ENCODE data around the gene TPH2.

Gene TPH2

DNA sequence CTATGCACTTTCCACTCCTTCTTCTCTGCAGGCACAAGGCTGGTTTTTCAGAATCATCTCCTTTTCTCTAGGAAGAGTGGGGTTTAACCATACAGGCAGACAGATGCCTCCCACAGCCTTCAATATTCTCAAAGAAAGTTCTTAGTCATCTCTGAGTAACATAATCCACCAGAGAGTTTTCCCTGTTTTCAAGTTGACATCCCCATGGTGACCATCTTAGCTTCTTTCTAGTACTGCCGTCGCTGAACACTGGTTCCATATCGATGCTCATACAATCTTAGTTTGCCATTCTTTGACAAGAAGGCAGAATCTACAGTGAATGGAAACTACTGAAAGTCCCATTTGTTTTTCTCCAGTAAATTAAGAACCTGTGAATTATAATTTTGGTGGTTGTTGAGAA, 28.6 kb downstream of the TPH2 start:
- no peak for DNase-seq

DNA sequence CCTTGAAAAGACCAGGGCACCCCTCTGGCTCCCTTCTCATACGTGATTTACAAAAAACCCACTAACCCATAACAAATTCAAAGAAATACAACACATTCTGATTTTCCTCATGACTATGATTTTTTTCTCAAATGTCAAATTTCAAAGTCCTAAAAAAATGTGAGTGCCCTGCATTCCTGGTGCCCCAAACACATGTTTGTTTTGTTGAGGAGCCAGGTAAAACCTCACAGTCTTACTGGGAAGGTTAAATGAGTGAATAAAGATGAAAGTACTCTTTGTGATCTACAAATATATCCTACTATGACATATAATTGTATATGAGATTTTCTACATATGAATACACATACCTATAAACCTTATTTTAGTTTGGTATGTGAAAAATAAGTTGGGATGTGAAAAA, 30.7 kb downstream of the TPH2 start:
- DNase-seq = no peak

DNA sequence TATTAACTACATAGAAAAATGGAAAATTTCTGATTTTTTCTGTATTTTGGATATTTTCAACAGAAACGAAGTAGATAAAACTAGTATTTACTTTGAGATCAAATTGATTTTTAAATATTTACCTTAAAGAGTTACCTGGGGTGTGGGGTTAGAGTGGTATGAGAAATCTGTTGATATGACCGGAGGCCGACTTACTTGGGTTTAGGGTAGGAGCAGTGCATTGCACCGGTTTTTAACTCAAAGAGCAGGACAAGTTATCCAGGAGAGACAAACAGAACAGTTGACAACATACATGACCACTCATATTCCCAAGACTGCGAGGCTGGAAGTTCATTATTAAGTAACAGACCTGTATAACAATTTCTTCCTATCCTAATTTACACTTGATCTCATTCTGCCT, 31.4 kb downstream of the TPH2 start:
- DNase-seq = no peak

DNA sequence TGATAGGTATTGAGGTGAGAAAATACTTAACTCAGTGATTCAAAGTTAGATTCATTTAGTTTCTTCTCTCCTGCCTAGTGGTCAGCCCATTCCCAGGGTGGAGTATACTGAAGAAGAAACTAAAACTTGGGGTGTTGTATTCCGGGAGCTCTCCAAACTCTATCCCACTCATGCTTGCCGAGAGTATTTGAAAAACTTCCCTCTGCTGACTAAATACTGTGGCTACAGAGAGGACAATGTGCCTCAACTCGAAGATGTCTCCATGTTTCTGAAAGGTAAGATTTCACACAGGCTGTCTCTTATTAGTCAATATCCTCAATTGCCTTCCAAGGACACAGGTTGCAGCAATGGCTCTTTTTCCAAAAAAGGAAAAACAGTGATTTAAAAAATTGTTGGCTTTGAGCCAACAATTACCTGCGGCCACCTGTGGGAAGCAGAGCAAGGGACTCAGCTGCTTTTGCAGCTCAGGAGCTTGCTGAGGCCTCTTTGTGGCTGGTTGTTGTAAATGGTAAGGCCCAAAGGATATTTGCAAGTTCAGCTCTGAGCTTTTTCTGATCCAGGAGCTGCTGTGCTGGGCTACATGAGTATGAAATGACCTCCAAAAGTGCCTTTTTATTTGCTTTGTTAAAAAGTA, 33.9 kb downstream of the TPH2 start:
- DNase-seq = no peak

DNA sequence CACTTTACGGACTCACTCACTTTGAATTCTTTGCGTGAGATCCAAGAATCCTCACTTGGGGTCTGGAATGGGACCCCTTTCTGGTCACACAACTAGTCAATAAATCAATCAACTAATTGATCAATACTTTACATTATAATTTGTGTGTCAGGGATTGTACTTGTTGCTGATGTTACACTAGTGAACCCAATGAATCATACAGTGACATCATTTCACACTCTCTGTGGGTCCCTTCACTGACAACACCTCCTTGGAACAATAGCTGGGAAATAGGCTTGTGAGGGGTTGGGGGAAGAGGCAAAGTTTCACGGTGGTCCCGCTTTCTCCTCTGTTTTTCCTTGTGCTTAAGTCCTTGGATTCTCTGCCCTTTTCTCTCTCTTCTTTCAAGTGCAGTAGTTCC, 35.0 kb downstream of the TPH2 start:
- DNase-seq = no peak

DNA sequence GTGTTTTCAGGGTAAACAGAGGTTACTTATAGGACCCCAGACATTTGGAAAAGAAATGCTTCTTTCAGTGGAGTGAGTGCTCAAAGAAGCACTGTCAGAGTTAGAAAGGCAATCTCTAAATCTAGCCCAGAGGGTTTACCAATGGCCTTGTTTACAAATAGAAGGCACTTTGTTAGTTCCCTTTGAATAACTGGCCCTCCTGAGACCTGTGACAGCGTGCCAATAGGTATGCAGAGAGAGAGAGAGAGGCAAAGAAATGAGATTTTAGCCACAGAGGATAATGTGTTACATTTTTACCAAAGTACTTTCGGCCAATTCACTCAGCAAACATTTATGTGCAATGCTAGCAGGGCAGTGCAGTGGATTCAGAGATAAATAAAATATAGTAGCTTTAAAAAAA, 41.9 kb downstream of the TPH2 start:
- no peak for DNase-seq

DNA sequence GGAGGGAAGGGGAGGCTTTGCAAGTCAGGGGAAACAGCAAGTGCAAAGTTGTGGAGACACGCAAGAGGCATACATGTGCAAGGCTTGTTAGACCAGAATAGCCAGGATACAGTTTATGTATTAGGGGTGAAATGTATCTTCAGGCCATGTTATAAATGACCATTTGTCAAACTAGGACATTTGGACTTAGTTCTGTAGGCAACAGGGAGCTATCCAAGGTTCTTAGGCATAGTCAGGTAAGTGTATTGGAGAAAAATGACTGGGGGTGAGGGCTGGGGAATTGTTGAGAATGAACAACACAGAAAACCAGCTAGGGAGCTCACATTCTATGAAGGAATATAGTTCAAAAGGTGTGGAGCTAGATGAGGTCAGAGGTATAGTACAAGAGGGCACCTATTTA, 42.5 kb downstream of the TPH2 start:
- no peak for DNase-seq

DNA sequence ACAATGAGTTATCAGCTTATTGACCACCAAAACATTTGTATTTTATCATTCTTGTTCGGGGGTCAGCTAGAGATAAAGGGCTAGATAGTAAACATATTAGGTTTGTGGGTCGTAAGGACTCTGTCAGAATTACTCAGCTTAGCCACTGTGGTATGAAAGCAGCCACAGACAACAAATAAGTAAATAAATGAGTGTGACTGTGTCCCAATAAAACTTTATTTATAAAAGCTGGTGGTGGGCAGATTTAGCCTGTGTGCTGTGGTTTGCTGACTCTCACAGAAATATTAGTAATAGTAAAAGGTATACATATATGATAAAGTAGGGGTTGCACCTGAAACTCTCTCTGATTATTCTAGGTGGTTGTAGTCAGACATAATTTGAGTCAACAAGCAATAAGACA, 56.1 kb downstream of the TPH2 start:
- DNase-seq = no peak

DNA sequence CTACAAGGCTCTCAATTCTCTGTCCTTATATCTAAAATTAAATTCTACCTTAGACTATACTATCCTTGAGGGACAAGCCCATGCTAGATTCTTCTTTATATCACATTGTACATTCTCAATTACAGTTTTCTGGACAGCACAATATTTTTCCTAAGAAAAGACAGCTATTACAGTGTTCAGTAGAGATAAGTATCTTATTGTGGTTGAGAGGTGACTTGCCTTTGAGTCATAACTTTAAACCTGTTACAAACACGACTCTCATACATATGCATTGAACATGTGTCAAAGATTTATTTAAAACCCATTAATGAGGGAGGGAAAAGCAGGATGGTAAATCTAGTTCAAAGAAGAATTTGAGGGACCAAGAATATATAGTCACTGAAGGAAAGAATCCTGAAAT, 61.1 kb downstream of the TPH2 start:
- no peak for DNase-seq

DNA sequence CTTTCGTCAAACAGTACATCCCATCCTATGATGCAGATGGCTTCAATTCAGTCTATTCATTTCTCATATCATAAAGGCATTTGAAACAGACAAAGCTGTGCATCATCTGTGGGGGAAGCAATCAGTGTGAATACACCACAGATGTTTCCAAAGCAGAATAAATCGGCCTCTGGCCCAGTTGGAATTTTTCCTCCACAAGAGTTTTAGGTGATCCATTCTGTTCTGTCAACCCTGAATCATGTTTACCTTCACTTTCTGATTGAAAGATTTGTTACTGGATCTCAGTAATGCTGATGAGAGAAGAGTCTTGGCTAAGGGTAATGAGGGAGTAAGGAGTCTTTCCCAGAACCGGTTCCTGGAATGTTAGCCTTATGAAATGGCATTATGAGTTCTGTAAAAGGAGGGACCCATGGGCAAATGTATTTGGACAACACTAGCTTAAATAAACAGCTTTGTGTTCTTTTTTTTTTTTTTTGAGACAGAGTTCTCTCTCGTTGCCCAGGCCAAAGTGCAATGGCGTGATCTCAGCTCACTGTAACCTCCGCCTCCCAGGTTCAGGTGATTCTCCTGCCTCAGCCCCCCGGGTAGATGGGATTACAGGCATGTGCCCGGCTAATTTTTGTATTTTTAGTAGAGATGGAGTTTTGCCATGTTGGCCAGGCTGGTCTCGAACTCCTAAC, 62.5 kb downstream of the TPH2 start:
- DNase-seq = no peak

DNA sequence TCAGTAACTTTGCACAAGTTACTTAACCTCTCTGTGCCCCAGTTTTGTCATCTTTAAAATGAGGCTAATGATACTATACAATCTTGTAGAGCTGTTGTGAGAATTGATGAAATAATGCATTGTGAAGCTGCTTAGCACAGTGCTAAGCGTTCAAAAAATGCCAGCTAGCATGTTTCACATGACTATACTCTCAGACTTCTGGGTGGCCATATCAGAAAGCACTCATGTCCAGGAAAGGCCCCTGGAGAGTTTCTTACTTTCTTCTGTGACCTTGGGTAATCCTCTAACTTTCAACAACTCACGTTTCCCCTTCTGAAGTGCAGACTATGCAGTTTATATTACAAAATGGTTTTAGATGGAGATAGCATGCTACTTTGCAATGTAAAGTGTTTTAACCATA, 68.1 kb downstream of the TPH2 start:
- DNase-seq = no peak

DNA sequence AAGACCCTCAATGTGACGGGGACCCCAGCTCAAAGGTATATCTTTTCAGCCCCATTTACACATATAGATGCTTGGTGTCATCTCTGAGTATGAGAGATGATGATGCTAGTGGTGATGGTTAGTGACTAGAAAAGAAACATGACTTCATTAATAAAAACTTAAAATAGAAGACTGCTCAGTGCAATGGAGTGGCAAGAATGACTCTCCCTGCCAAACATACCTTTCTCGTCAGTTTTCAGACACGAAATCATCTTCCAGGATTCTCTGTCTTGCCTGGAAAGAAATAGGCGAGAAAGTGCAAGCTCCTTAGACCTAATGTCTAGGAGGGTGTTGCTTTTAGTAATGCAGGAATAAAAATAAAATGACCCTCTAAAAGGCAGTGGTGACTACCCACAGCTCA, 71.7 kb downstream of the TPH2 start:
- DNase-seq = no peak

DNA sequence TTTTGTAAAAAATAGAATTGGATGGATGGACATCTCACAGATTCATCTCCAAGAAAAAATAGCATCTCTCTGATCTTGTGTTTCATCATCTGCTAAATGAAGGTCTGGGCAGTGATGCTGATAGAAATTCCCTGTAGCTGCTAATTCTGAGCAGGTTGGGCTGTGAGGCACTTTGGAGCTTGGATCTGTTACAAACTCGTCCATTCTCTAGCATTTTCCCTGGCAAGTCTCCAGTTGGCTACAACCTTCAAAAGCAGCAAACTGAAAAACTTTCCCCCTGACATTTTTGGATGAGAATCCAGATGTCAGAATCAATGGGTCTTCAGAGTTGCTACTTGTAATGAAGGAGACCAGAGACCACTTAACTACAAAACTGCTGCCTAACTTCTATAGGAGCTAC, 72.7 kb downstream of the TPH2 start:
- DNase-seq = no peak

DNA sequence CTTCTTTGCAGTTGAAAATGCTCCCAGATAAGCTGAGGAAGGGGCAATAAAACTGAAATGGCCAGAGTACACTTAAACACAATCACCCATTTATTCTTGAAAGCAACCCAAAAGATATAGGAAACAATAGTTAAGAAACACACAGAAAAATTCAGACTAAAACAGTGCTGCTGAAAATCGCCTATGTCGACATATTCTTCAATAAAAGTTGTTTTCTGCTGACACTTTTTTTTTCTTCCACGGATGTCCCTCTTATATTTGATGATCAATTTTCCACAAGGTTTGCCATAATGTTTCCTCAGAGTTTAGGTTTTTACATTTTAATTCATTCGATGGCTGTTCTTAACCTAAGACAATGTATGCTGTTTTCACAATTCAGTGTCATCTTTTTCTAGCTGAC, 74.2 kb downstream of the TPH2 start:
- DNase-seq = no peak

DNA sequence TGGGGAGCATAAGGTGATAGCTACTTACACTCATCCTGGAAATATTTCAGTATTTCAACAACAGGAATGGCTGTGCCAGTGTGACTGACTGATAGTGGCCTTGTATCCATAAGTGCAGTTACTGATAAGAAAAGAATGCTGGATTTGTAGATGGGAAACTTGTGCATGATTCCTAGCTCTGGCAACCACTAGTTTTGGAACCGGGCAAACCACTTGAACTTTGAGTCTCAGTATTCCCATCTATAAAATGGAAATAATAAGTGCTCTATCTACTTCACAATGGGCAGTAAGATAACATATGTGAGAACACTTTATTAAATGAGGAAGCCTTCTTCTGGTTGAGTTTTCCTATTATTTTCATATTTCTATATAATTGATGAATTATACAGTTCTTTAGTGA, 77.2 kb downstream of the TPH2 start:
- DNase-seq = no peak

DNA sequence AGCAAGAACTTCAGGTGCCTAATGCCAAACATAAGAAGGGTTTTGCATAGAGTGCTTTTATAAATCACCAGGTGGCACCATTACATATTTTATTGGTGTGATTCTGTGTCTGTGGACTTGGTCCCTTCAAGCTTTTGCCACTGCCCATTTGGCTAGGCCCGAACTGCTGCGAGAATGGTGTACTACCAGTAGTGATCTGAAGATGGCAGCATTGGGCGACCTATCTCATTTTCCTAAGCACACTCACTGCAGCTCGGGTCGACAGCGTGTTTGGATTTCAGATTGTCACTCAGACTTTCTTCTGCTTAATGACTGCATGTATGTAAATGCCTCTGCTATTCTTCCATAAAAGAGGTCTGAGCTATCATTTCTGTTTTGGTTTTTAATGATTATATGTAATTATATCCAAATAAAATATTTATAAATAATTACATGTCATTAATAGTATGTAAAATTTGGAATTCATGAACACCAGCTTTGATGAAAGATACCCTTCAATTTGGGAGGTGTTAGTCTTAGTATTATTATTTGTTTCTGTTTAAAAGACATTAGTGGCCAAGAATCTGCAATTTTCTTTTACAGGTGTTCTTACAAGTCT, 78.5 kb downstream of the TPH2 start:
- DNase-seq = peak; percentile 75

DNA sequence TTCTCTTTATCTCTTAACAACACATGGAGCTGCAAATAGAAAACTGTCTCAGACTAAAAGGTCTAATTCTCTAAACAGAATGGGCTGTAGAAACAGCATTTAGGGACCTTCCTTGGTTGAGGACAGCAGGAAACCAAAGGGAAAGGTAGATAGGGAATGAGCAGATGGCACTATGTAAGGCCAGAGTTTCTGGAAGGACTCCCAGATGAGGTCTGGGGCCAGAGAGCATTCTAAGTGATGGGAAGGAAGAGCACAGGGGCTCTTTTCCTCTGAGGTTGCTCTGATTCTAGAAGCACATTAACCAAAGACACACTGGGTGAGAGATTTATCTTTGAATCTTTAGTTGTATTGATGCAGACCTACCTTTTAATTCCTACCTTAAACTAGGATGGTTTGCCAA, 79.4 kb downstream of the TPH2 start:
- DNase-seq = no peak

DNA sequence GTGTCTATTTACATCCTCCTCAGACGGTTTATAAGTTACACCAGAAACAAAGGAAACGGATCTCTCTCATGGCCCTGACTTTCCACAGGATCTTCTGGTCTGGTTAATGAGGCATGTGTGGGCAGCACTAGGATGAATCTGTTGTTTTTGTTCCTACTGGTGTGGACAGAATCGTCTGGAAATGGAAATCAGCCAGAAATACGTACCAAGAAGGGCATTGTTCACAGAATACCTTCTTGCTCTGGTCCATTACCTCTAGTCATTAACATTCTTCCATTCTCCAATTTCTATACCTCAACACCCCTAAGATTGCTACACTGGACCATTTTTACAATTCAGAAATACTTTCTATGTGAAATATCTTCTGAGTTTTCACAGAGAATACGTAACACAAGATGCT, 86.0 kb downstream of the TPH2 start:
- DNase-seq = no peak

DNA sequence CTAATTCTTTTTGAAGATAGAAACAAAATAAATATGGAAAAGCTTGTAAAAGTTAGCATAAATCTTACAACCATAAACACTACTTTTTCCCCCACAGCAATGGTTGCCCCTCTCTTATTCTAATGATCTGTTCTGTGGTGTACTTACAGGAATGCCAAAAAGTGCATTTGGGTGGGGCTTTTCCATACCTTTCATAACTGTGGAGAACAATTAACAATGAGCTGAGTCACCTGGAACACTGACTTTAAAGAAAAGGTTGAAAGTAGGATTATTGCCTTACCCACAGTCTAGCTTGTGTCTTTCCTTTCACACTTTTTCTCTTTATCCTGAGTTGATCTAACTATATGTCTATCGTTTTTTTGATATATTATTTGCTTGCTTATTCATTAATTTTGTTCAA, 86.9 kb downstream of the TPH2 start:
- DNase-seq = no peak

DNA sequence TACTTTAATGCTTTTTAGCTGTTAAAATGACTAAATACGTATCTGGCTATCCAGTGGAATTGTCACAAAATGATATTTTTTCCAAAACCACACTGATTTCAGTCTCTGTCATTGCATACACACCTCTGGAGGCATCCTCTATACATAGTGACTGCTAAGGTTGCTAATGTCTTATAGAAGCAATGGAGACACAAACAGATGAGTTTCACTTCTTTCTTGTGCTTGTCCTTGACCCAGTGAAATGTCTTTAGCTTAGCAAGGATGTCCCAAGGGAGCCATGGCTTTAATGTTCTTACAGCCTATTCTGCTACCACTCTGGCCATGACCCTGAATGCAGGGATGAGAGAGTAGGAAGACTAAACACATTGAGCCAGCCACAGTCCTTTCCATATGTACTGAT, 90.3 kb downstream of the TPH2 start:
- DNase-seq = no peak

DNA sequence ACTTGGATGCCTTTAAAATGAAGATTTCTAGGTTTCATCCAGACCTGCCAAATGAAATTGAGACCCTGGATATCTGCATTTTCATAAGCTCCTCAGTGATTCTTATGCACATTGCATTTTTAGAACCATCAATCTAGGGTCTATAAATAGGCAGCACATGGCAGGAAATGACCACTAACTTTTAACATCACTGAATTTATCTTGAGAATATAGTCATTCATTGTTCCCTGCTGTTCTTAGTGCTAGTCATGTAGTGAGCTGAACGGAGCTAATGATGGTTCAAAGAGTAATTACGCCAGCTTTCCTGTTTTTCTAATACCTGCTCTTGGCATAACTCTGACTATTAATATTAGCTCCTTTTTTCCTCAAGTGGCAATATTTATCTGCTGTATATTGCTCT, 91.6 kb downstream of the TPH2 start:
- no peak for DNase-seq

DNA sequence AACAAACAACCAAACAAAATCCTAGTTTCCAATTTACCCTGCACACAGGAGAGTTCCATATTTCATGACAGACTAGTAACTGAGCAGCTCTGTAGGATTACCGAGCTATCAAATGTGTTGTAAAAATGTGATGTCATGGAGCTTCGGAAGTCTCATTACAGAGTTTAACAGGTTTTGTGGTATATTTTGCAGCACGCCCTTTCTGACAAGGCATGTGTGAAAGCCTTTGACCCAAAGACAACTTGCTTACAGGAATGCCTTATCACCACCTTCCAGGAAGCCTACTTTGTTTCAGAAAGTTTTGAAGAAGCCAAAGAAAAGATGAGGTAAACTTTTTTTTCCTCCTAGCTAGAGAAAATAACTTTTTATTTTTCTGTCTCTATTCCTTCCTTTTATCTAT, 92.4 kb downstream of the TPH2 start:
- no peak for DNase-seq

DNA sequence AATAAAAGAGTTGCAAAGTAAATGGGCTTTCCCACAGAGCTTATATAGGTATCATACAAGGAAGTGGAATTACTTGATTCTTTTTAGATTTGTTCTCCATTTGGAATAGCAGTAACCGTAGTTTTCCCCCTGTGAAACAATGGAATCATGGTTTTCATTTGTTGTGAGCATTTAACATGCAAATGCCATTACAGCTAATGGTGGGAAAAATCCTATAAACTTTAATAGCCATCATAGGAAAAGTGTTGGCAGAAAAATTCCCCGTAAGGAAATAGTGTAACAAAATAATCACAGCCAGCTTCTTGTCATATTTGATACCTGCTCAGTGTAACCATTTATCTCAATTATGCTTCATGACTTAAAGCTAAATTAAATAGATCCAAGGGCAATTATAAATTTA, 95.3 kb downstream of the TPH2 start:
- no peak for DNase-seq

DNA sequence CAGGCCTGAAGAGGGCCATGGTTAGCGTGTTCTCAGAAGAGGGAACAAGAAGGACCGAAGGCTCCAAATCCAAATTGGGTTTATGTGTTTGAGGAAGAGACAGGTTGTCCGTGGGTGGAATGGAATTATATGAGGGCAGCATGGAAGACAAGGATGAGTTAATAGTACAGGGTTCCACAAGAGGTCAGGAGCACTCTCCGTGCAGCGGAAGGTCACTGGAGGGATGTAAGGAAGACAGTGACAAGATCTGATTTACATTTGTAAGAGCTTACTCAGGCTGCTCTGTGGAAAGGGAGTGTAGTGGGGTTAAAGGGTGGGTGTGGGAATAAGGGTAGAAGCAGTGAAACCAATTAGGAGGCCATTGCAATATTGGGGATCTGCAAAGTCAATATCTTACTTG, 97.0 kb downstream of the TPH2 start:
- no peak for DNase-seq

DNA sequence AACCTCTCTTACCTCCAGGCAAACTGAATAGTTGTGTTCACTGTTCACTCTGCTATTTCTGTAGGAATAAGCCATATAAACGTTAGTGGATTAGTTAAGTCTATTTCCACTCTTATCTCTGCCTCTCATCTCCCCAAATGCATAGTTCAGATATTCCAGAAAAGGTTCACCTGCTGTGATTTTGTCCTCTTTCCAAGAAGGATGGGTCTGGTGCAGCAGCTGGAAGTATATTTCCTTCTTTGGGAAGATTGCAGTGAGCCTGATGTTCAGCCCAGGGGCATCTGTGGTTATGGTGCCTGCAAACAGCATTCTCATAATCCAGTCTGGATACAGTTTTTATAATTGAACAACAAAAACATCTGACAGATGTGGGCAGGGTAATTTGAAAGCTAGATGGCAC, 97.7 kb downstream of the TPH2 start:
- no peak for DNase-seq
